ENCODE results near the gene BCL2L2.
A peak's percentile ranks its signal among the peaks of the same experiment; 100 is the strongest.

The BCL2L2 gene

GRCh38 chr14:23351681-23352505 is 45.3 kb downstream of the BCL2L2 start:
- Histone ChIP-seq H2AFZ (ENCODE audit: low read length) (peak overlapping the region; percentile 94), H4K91ac (ENCODE audit: low read depth, low read length, poor library complexity) (peak overlapping the region; percentile 48), H3K4me3 (ENCODE audit: low read length in 2 of 2) (peak overlapping the region; percentile 70 to 92), H3K9me3 (replicated peaks in 1 of 2; ENCODE audit: control insufficient read depth in 2 of 2, insufficient read depth in 1 of 2, low read depth in 1 of 2, low read length in 2 of 2) (no peaks in the 10 kb centered on the region), H3K14ac (ENCODE audit: low read length) (peak overlapping the region; percentile 97), H3K4me1 (ENCODE audit: control insufficient read depth in 2 of 2, insufficient read depth in 1 of 2, low read depth in 1 of 2, low read length in 2 of 2) (peaks cover 0 to 9% of the 10 kb centered on the region in 2 donors), H3K27ac (replicated peaks; ENCODE audit: low read length) (no peak overlapping the region), H2BK15ac (ENCODE audit: low read length) (peak overlapping the region; percentile 40), H3K79me1 (ENCODE audit: low read depth, low read length) (no peaks in the 10 kb centered on the region), H2BK120ac (ENCODE audit: low read depth, low read length) (peak overlapping the region; percentile 25), H2BK5ac (ENCODE audit: low read length) (peak overlapping the region; percentile 85), H3K36me3 (replicated peaks in 1 of 2; ENCODE audit: control insufficient read depth in 2 of 2, insufficient read depth in 2 of 2, low read length in 2 of 2) (peaks cover 11 to 23% of the 10 kb centered on the region in 2 donors), H4K8ac (ENCODE audit: low read depth, low read length) (no peak overlapping the region), H3K27me3 (ENCODE audit: control insufficient read depth in 3 of 3, insufficient read depth in 3 of 3, low read depth in 1 of 3, low read length in 3 of 3) (peaks cover 0 to 3% (median 0%) of the 10 kb centered on the region in 3 experiments), H2BK12ac (ENCODE audit: low read length) (peak overlapping the region; percentile 48), H3K18ac (ENCODE audit: low read length) (peak overlapping the region; percentile 99), H3K4me2 (ENCODE audit: insufficient read depth, low read length, poor library complexity, severe bottlenecking) (peak overlapping the region; percentile 99), H3K9ac (ENCODE audit: low read depth, low read length, poor library complexity) (peak overlapping the region; percentile 99), H3K23ac (ENCODE audit: low read depth, low read length, poor library complexity) (peak overlapping the region; percentile 75), H3K4ac (ENCODE audit: low read length) (peak overlapping the region; percentile 40), H2AK5ac (ENCODE audit: low read depth, low read length) (peak overlapping the region; percentile 66)
- no CpG with 5 or more reads among the region's 61 CpGs for WGBS, 2 donors (ENCODE audit: extremely low coverage in 2 of 2, insufficient read length in 2 of 2, insufficient replicate concordance in 1 of 2)
- peak; percentile 41 for DNase-seq (ENCODE audit: low spot score)

- no CpG with 5 or more reads among the region's 42 CpGs for whole genome bisulfite sequencing, 2 donors (ENCODE audit: extremely low coverage in 2 of 2, insufficient read length in 2 of 2, insufficient replicate concordance in 1 of 2)
- peak within 1 kb of the TSS; percentile 25 for H2BK120ac ChIP-seq (ENCODE audit: low read depth, low read length)
- H2BK5ac ChIP-seq (ENCODE audit: low read length) = peak within 1 kb of the TSS; percentile 85
- peak within 1 kb of the TSS; percentile 40 for H3K4ac ChIP-seq (ENCODE audit: low read length)
- peak within 1 kb of the TSS; percentile 99 for H3K4me2 ChIP-seq (ENCODE audit: insufficient read depth, low read length, poor library complexity, severe bottlenecking)
- H2AK5ac ChIP-seq (ENCODE audit: low read depth, low read length) = peak within 1 kb of the TSS; percentile 66
- peaks cover 13 to 32% of the 10 kb centered on the region in 2 donors for H3K36me3 ChIP-seq (replicated peaks in 1 of 2; ENCODE audit: control insufficient read depth in 2 of 2, insufficient read depth in 2 of 2, low read length in 2 of 2)
- peak within 1 kb of the TSS; percentile 97 for H3K14ac ChIP-seq (ENCODE audit: low read length)
- no peaks in the 10 kb centered on the region for H3K79me1 ChIP-seq (ENCODE audit: low read depth, low read length)
- no peak within 1 kb of the TSS for H4K8ac ChIP-seq (ENCODE audit: low read depth, low read length)
- H3K27ac ChIP-seq (replicated peaks; ENCODE audit: low read length) = peak within 1 kb of the TSS; percentile 56
- peak; percentile 82 for DNase-seq (ENCODE audit: low spot score)
- H3K23ac ChIP-seq (ENCODE audit: low read depth, low read length, poor library complexity) = peak within 1 kb of the TSS; percentile 75
- H2BK12ac ChIP-seq (ENCODE audit: low read length) = peak within 1 kb of the TSS; percentile 48
- peak within 1 kb of the TSS; percentile 99 for H3K18ac ChIP-seq (ENCODE audit: low read length)
- H3K9ac ChIP-seq (ENCODE audit: low read depth, low read length, poor library complexity) = peak within 1 kb of the TSS; percentile 99
- peak within 1 kb of the TSS; percentile 40 for H2BK15ac ChIP-seq (ENCODE audit: low read length)
- peaks cover 0 to 9% of the 10 kb centered on the region in 2 donors for H3K4me1 ChIP-seq (ENCODE audit: control insufficient read depth in 2 of 2, insufficient read depth in 1 of 2, low read depth in 1 of 2, low read length in 2 of 2)
- H3K9me3 ChIP-seq (replicated peaks in 1 of 2; ENCODE audit: control insufficient read depth in 2 of 2, insufficient read depth in 1 of 2, low read depth in 1 of 2, low read length in 2 of 2) = no peaks in the 10 kb centered on the region
- peak within 1 kb of the TSS; percentile 48 for H4K91ac ChIP-seq (ENCODE audit: low read depth, low read length, poor library complexity)
- peak within 1 kb of the TSS; percentile 94 for H2AFZ ChIP-seq (ENCODE audit: low read length)
- H3K27me3 ChIP-seq (ENCODE audit: control insufficient read depth in 3 of 3, insufficient read depth in 3 of 3, low read depth in 1 of 3, low read length in 3 of 3) = peaks cover 0 to 3% (median 0%) of the 10 kb centered on the region in 3 experiments
- peak within 1 kb of the TSS; percentile 70 to 92 for H3K4me3 ChIP-seq (ENCODE audit: low read length in 2 of 2)
Measured at GRCh38 chr14:23352506-23353432, 46.1 kb downstream of the BCL2L2 start, which contains the start of gene SLC22A17. Gene SLC22A17 (minus strand): TSS chr14:23352887.

GRCh38 chr14:23353433-23353780 is 46.8 kb downstream of the BCL2L2 start:
- H3K4ac ChIP-seq (ENCODE audit: low read length) = no peak overlapping the region
- no peak overlapping the region for H2BK12ac ChIP-seq (ENCODE audit: low read length)
- peaks cover 0 to 3% (median 0%) of the 10 kb centered on the region in 3 experiments for H3K27me3 ChIP-seq (ENCODE audit: control insufficient read depth in 3 of 3, insufficient read depth in 3 of 3, low read depth in 1 of 3, low read length in 3 of 3)
- no peak for DNase-seq (ENCODE audit: low spot score)
- H2BK5ac ChIP-seq (ENCODE audit: low read length) = no peak overlapping the region
- H2AK5ac ChIP-seq (ENCODE audit: low read depth, low read length) = no peak overlapping the region
- H3K14ac ChIP-seq (ENCODE audit: low read length) = no peak overlapping the region
- H3K23ac ChIP-seq (ENCODE audit: low read depth, low read length, poor library complexity) = no peak overlapping the region
- no peak overlapping the region for H3K27ac ChIP-seq (replicated peaks; ENCODE audit: low read length)
- H3K36me3 ChIP-seq (replicated peaks in 1 of 2; ENCODE audit: control insufficient read depth in 2 of 2, insufficient read depth in 2 of 2, low read length in 2 of 2) = peaks cover 15 to 38% of the 10 kb centered on the region in 2 donors
- H3K9me3 ChIP-seq (replicated peaks in 1 of 2; ENCODE audit: control insufficient read depth in 2 of 2, insufficient read depth in 1 of 2, low read depth in 1 of 2, low read length in 2 of 2) = no peaks in the 10 kb centered on the region
- H2BK120ac ChIP-seq (ENCODE audit: low read depth, low read length) = no peak overlapping the region
- peak overlapping the region; percentile 94 for H2AFZ ChIP-seq (ENCODE audit: low read length)
- H4K91ac ChIP-seq (ENCODE audit: low read depth, low read length, poor library complexity) = no peak overlapping the region
- H3K79me1 ChIP-seq (ENCODE audit: low read depth, low read length) = no peaks in the 10 kb centered on the region
- no peak overlapping the region for H3K4me2 ChIP-seq (ENCODE audit: insufficient read depth, low read length, poor library complexity, severe bottlenecking)
- no peak overlapping the region for H2BK15ac ChIP-seq (ENCODE audit: low read length)
- H3K4me3 ChIP-seq (ENCODE audit: low read length in 2 of 2) = no peak overlapping the region
- H3K9ac ChIP-seq (ENCODE audit: low read depth, low read length, poor library complexity) = no peak overlapping the region
- H3K18ac ChIP-seq (ENCODE audit: low read length) = no peak overlapping the region
- peaks cover 0 to 9% of the 10 kb centered on the region in 2 donors for H3K4me1 ChIP-seq (ENCODE audit: control insufficient read depth in 2 of 2, insufficient read depth in 1 of 2, low read depth in 1 of 2, low read length in 2 of 2)
- no peak overlapping the region for H4K8ac ChIP-seq (ENCODE audit: low read depth, low read length)
- WGBS, 2 donors (ENCODE audit: extremely low coverage in 2 of 2, insufficient read length in 2 of 2, insufficient replicate concordance in 1 of 2) = no CpG with 5 or more reads among the region's 5 CpGs

Data from neuronal stem cell (in vitro differentiated cells).